ENCODE results near the gene AFF3. TPM values are rescaled to one million over a fixed set of nuclear protein-coding genes. Genes with fewer than 3 reads are reported as not detected.

AFF3 gene
- total RNA-seq, 1 experiment from 2014 or later: not detected

GRCh38 chr2:100017633-100018032, 124.8 kb downstream of the AFF3 start:
- no TSS peak for BruUV-seq (replicated peaks)
- DNase-seq: no peak
- CTCF ChIA-PET: no interaction called here
- Mint-ChIP-seq H3K27me3 (ENCODE audit: unreplicated experiment) (peaks cover 29% of the 10 kb centered on the region), H3K4me3 (ENCODE audit: low read depth, unreplicated experiment) (no peak overlapping the region), H3K9me3 (ENCODE audit: low read depth, unreplicated experiment) (peaks cover 2% of the 10 kb centered on the region), H3K36me3 (ENCODE audit: insufficient read depth, unreplicated experiment) (no peaks in the 10 kb centered on the region), H3K4me1 (ENCODE audit: low read depth, unreplicated experiment) (peaks cover 16% of the 10 kb centered on the region), H3K27ac (ENCODE audit: unreplicated experiment) (no peak overlapping the region)
- intact Hi-C loops (cut with micrococcal nuclease; ENCODE audit: unreplicated experiment): no loop called here
- no peak for TF ChIP-seq CTCF (IDR thresholded peaks at IDR 0.05; ENCODE audit: unreplicated experiment)

- Mint-ChIP-seq H3K36me3 (ENCODE audit: insufficient read depth, unreplicated experiment) (no peaks in the 10 kb centered on the region), H3K27ac (ENCODE audit: unreplicated experiment) (no peak overlapping the region), H3K9me3 (ENCODE audit: low read depth, unreplicated experiment) (peaks cover 2% of the 10 kb centered on the region), H3K4me3 (ENCODE audit: low read depth, unreplicated experiment) (no peak overlapping the region), H3K4me1 (ENCODE audit: low read depth, unreplicated experiment) (peaks cover 16% of the 10 kb centered on the region), H3K27me3 (ENCODE audit: unreplicated experiment) (peaks cover 38% of the 10 kb centered on the region)
- no TSS peak for BruUV-seq (replicated peaks)
- intact Hi-C loops (cut with micrococcal nuclease; ENCODE audit: unreplicated experiment): no loop called here
- no peak for TF ChIP-seq CTCF (IDR thresholded peaks at IDR 0.05; ENCODE audit: unreplicated experiment)
- CTCF ChIA-PET: no interaction called here
- DNase-seq: no peak
Measured at GRCh38 chr2:100016756-100017155, 125.6 kb downstream of the AFF3 start.

- BruUV-seq (replicated peaks): no TSS peak
- DNase-seq: no peak
- TF ChIP-seq CTCF (IDR thresholded peaks at IDR 0.05; ENCODE audit: unreplicated experiment): no peak
- H3K4me3 Mint-ChIP-seq (ENCODE audit: low read depth, unreplicated experiment): no peak overlapping the region
- peaks cover 39% of the 10 kb centered on the region for H3K27me3 Mint-ChIP-seq (ENCODE audit: unreplicated experiment)
- CTCF ChIA-PET: no interaction called here
- H3K9me3 Mint-ChIP-seq (ENCODE audit: low read depth, unreplicated experiment): peaks cover under 1% of the 10 kb centered on the region
- H3K4me1 Mint-ChIP-seq (ENCODE audit: low read depth, unreplicated experiment): peaks cover 16% of the 10 kb centered on the region
- intact Hi-C loops (cut with micrococcal nuclease; ENCODE audit: unreplicated experiment): no loop called here
- H3K27ac Mint-ChIP-seq (ENCODE audit: unreplicated experiment): no peak overlapping the region
- no peaks in the 10 kb centered on the region for H3K36me3 Mint-ChIP-seq (ENCODE audit: insufficient read depth, unreplicated experiment)
Measured at GRCh38 chr2:100015849-100016248, 126.5 kb downstream of the AFF3 start.

GRCh38 chr2:100013892-100014677, 128.3 kb downstream of the AFF3 start:
- intact Hi-C loops (cut with micrococcal nuclease; ENCODE audit: unreplicated experiment): no loop called here
- H3K36me3 Mint-ChIP-seq (ENCODE audit: insufficient read depth, unreplicated experiment): no peaks in the 10 kb centered on the region
- H3K27ac Mint-ChIP-seq (ENCODE audit: unreplicated experiment): peak overlapping the region; percentile 92
- peaks cover 16% of the 10 kb centered on the region for H3K4me1 Mint-ChIP-seq (ENCODE audit: low read depth, unreplicated experiment)
- H3K27me3 Mint-ChIP-seq (ENCODE audit: unreplicated experiment): peaks cover 21% of the 10 kb centered on the region
- no peaks in the 10 kb centered on the region for H3K9me3 Mint-ChIP-seq (ENCODE audit: low read depth, unreplicated experiment)
- TF ChIP-seq CTCF (IDR thresholded peaks at IDR 0.05; ENCODE audit: unreplicated experiment): no peak
- DNase-seq: peak; percentile 60
- CTCF ChIA-PET: no interaction called here
- no TSS peak for BruUV-seq (replicated peaks)
- no peak overlapping the region for H3K4me3 Mint-ChIP-seq (ENCODE audit: low read depth, unreplicated experiment)

Data from Calu3 (cell line).